Measurements from ENCODE around the gene NSUN6. TPM values are rescaled to one million over a fixed set of nuclear protein-coding genes. Genes with fewer than 3 reads are reported as not detected.
"Not testable (repeated sequence)": the region's sequence is repeated elsewhere in the genome, so short reads cannot be mapped to it uniquely, and the experiment has no call there.

NSUN6 gene
- total RNA-seq, 5 donors from 2014 or later (not counting 1 experiment from before 2014, with no cell fraction given): 24.6 to 34.5 (median 32.4) TPM

GRCh38 chr10:18571780-18572179 lies 79.6 kb downstream of the NSUN6 start:
- Histone ChIP-seq H3K27me3 (replicated peaks in 1 of 2; ENCODE audit: control insufficient read depth in 2 of 2, extremely low read depth in 1 of 2, insufficient read depth in 2 of 2, low read length in 1 of 2) (no peaks in the 10 kb centered on the region), H3K27ac (ENCODE audit: low read length) (no peak overlapping the region), H3K9me3 (peaks cover 6% of the 10 kb centered on the region), H3K4me1 (ENCODE audit: control insufficient read depth in 1 of 2, extremely low read depth in 1 of 2, insufficient read depth in 2 of 2, low read length in 2 of 2) (no peaks in the 10 kb centered on the region), H3K36me3 (ENCODE audit: control insufficient read depth in 2 of 2, extremely low read depth in 1 of 2, insufficient read depth in 1 of 2, low read length in 1 of 2) (no peaks in the 10 kb centered on the region), H3K4me3 (ENCODE audit: control insufficient read depth in 1 of 2, extremely low read depth in 1 of 2, low read length in 1 of 2) (no peak overlapping the region)
- WGBS (ENCODE audit: insufficient coverage): 100% methylated on average over 1 of the region's 1 CpG
- CTCF ChIA-PET: no interaction called here
- H3K27ac Mint-ChIP-seq: no peak overlapping the region
- DNase-seq: no peak
- H3K4me3 Mint-ChIP-seq: no peak overlapping the region
- peaks cover 0 to 6% (median 2%) of the 10 kb centered on the region in 3 donors for H3K9me3 Mint-ChIP-seq
- no peaks in the 10 kb centered on the region for H3K27me3 Mint-ChIP-seq
- POLR2A ChIA-PET: no interaction called here
- peaks cover 26% of the 10 kb centered on the region for H3K36me3 Mint-ChIP-seq
- H3K4me1 Mint-ChIP-seq: no peaks in the 10 kb centered on the region
- ATAC-seq (replicated peaks in 1 of 4): no peak

GRCh38 chr10:18571076-18571475 lies 80.3 kb downstream of the NSUN6 start:
- Histone ChIP-seq H3K4me3 (ENCODE audit: control insufficient read depth in 1 of 2, extremely low read depth in 1 of 2, low read length in 1 of 2) (no peak overlapping the region), H3K4me1 (ENCODE audit: control insufficient read depth in 1 of 2, extremely low read depth in 1 of 2, insufficient read depth in 2 of 2, low read length in 2 of 2) (no peaks in the 10 kb centered on the region), H3K27me3 (replicated peaks in 1 of 2; ENCODE audit: control insufficient read depth in 2 of 2, extremely low read depth in 1 of 2, insufficient read depth in 2 of 2, low read length in 1 of 2) (no peaks in the 10 kb centered on the region), H3K9me3 (peaks cover 8% of the 10 kb centered on the region), H3K36me3 (ENCODE audit: control insufficient read depth in 2 of 2, extremely low read depth in 1 of 2, insufficient read depth in 1 of 2, low read length in 1 of 2) (no peaks in the 10 kb centered on the region), H3K27ac (ENCODE audit: low read length) (no peak overlapping the region)
- ChIA-PET POLR2A (no interaction called here), CTCF (no interaction called here)
- DNase-seq (no peak), ATAC-seq (replicated peaks in 1 of 4) (no peak)
- no peak overlapping the region for H3K27ac Mint-ChIP-seq
- H3K9me3 Mint-ChIP-seq: peaks cover 0 to 5% (median 0%) of the 10 kb centered on the region in 3 donors
- H3K4me1 Mint-ChIP-seq: no peaks in the 10 kb centered on the region
- H3K4me3 Mint-ChIP-seq: no peak overlapping the region
- H3K36me3 Mint-ChIP-seq: peaks cover 19% of the 10 kb centered on the region
- H3K27me3 Mint-ChIP-seq: no peaks in the 10 kb centered on the region

GRCh38 chr10:18570386-18570785 lies 81.0 kb downstream of the NSUN6 start:
- H3K4me3 Mint-ChIP-seq; DNase-seq; H3K4me3 ChIP-seq (ENCODE audit: control insufficient read depth in 1 of 2, extremely low read depth in 1 of 2, low read length in 1 of 2); H3K27ac ChIP-seq (ENCODE audit: low read length); H3K27me3 ChIP-seq (replicated peaks in 1 of 2; ENCODE audit: control insufficient read depth in 2 of 2, extremely low read depth in 1 of 2, insufficient read depth in 2 of 2, low read length in 1 of 2); H3K36me3 ChIP-seq (ENCODE audit: control insufficient read depth in 2 of 2, extremely low read depth in 1 of 2, insufficient read depth in 1 of 2, low read length in 1 of 2); H3K9me3 ChIP-seq; H3K9me3 Mint-ChIP-seq; H3K27me3 Mint-ChIP-seq; H3K4me1 Mint-ChIP-seq; H3K27ac Mint-ChIP-seq; CTCF ChIA-PET; H3K4me1 ChIP-seq (ENCODE audit: control insufficient read depth in 1 of 2, extremely low read depth in 1 of 2, insufficient read depth in 2 of 2, low read length in 2 of 2); POLR2A ChIA-PET; ATAC-seq (replicated peaks in 1 of 4): not testable (repeated sequence)
- WGBS (ENCODE audit: insufficient coverage): 98% methylated on average over 2 of the region's 2 CpGs
- peaks cover 12% of the 10 kb centered on the region for H3K36me3 Mint-ChIP-seq

GRCh38 chr10:18567343-18567856 lies 84.0 kb downstream of the NSUN6 start:
- Mint-ChIP-seq H3K36me3 (no peaks in the 10 kb centered on the region), H3K27me3 (no peaks in the 10 kb centered on the region), H3K27ac (no peak overlapping the region), H3K4me3 (no peak overlapping the region), H3K4me1 (no peaks in the 10 kb centered on the region), H3K9me3 (no peaks in the 10 kb centered on the region)
- ATAC-seq (replicated peaks in 1 of 4) (no peak), DNase-seq (no peak)
- 95% methylated on average over 3 of the region's 3 CpGs for WGBS (ENCODE audit: insufficient coverage)
- Histone ChIP-seq H3K4me3 (ENCODE audit: control insufficient read depth in 1 of 2, extremely low read depth in 1 of 2, low read length in 1 of 2) (no peak overlapping the region), H3K27me3 (replicated peaks in 1 of 2; ENCODE audit: control insufficient read depth in 2 of 2, extremely low read depth in 1 of 2, insufficient read depth in 2 of 2, low read length in 1 of 2) (no peaks in the 10 kb centered on the region), H3K27ac (ENCODE audit: low read length) (no peak overlapping the region), H3K4me1 (ENCODE audit: control insufficient read depth in 1 of 2, extremely low read depth in 1 of 2, insufficient read depth in 2 of 2, low read length in 2 of 2) (no peaks in the 10 kb centered on the region), H3K9me3 (peaks cover 12% of the 10 kb centered on the region), H3K36me3 (ENCODE audit: control insufficient read depth in 2 of 2, extremely low read depth in 1 of 2, insufficient read depth in 1 of 2, low read length in 1 of 2) (no peaks in the 10 kb centered on the region)
- ChIA-PET POLR2A (no interaction called here), CTCF (no interaction called here)

- H3K36me3 Mint-ChIP-seq: no peaks in the 10 kb centered on the region
- DNase-seq (no peak), ATAC-seq (replicated peaks in 1 of 4) (no peak)
- H3K4me3 Mint-ChIP-seq: no peak overlapping the region
- peaks cover 12% of the 10 kb centered on the region for H3K9me3 ChIP-seq
- H3K27ac Mint-ChIP-seq: no peak overlapping the region
- no peaks in the 10 kb centered on the region for H3K9me3 Mint-ChIP-seq
- H3K27me3 ChIP-seq (replicated peaks in 1 of 2; ENCODE audit: control insufficient read depth in 2 of 2, extremely low read depth in 1 of 2, insufficient read depth in 2 of 2, low read length in 1 of 2): no peaks in the 10 kb centered on the region
- H3K27me3 Mint-ChIP-seq: no peaks in the 10 kb centered on the region
- no peaks in the 10 kb centered on the region for H3K36me3 ChIP-seq (ENCODE audit: control insufficient read depth in 2 of 2, extremely low read depth in 1 of 2, insufficient read depth in 1 of 2, low read length in 1 of 2)
- H3K4me1 ChIP-seq (ENCODE audit: control insufficient read depth in 1 of 2, extremely low read depth in 1 of 2, insufficient read depth in 2 of 2, low read length in 2 of 2): no peaks in the 10 kb centered on the region
- 97% methylated on average over 4 of the region's 4 CpGs for WGBS (ENCODE audit: insufficient coverage)
- ChIA-PET CTCF (no interaction called here), POLR2A (no interaction called here)
- H3K4me3 ChIP-seq (ENCODE audit: control insufficient read depth in 1 of 2, extremely low read depth in 1 of 2, low read length in 1 of 2): no peak overlapping the region
- no peaks in the 10 kb centered on the region for H3K4me1 Mint-ChIP-seq
- no peak overlapping the region for H3K27ac ChIP-seq (ENCODE audit: low read length)
Observed at GRCh38 chr10:18566177-18566576, 85.2 kb downstream of the NSUN6 start.

GRCh38 chr10:18565006-18565405 lies 86.4 kb downstream of the NSUN6 start:
- no peak overlapping the region for H3K4me3 ChIP-seq (ENCODE audit: control insufficient read depth in 1 of 2, extremely low read depth in 1 of 2, low read length in 1 of 2)
- H3K27ac Mint-ChIP-seq: no peak overlapping the region
- ChIA-PET CTCF (no interaction called here), POLR2A (no interaction called here)
- no peaks in the 10 kb centered on the region for H3K36me3 ChIP-seq (ENCODE audit: control insufficient read depth in 2 of 2, extremely low read depth in 1 of 2, insufficient read depth in 1 of 2, low read length in 1 of 2)
- DNase-seq (no peak), ATAC-seq (replicated peaks in 1 of 4) (no peak)
- H3K4me1 ChIP-seq (ENCODE audit: control insufficient read depth in 1 of 2, extremely low read depth in 1 of 2, insufficient read depth in 2 of 2, low read length in 2 of 2): no peaks in the 10 kb centered on the region
- H3K4me3 Mint-ChIP-seq: no peak overlapping the region
- H3K36me3 Mint-ChIP-seq: no peaks in the 10 kb centered on the region
- no peaks in the 10 kb centered on the region for H3K4me1 Mint-ChIP-seq
- no peaks in the 10 kb centered on the region for H3K9me3 Mint-ChIP-seq
- no peaks in the 10 kb centered on the region for H3K27me3 Mint-ChIP-seq
- H3K27ac ChIP-seq (ENCODE audit: low read length): no peak overlapping the region
- WGBS (ENCODE audit: insufficient coverage): 98% methylated on average over 5 of the region's 5 CpGs
- H3K27me3 ChIP-seq (replicated peaks in 1 of 2; ENCODE audit: control insufficient read depth in 2 of 2, extremely low read depth in 1 of 2, insufficient read depth in 2 of 2, low read length in 1 of 2): no peaks in the 10 kb centered on the region
- peaks cover 12% of the 10 kb centered on the region for H3K9me3 ChIP-seq

- Histone ChIP-seq H3K27ac (ENCODE audit: low read length) (no peak overlapping the region), H3K9me3 (peaks cover 16% of the 10 kb centered on the region), H3K4me1 (ENCODE audit: control insufficient read depth in 1 of 2, extremely low read depth in 1 of 2, insufficient read depth in 2 of 2, low read length in 2 of 2) (no peaks in the 10 kb centered on the region), H3K36me3 (ENCODE audit: control insufficient read depth in 2 of 2, extremely low read depth in 1 of 2, insufficient read depth in 1 of 2, low read length in 1 of 2) (peaks cover 0 to 2% of the 10 kb centered on the region in 2 donors), H3K27me3 (replicated peaks in 1 of 2; ENCODE audit: control insufficient read depth in 2 of 2, extremely low read depth in 1 of 2, insufficient read depth in 2 of 2, low read length in 1 of 2) (no peaks in the 10 kb centered on the region), H3K4me3 (ENCODE audit: control insufficient read depth in 1 of 2, extremely low read depth in 1 of 2, low read length in 1 of 2) (no peak overlapping the region)
- DNase-seq (no peak), ATAC-seq (replicated peaks in 1 of 4) (no peak)
- WGBS (ENCODE audit: insufficient coverage): 94% methylated on average over 5 of the region's 6 CpGs
- CTCF ChIA-PET: no interaction called here
- POLR2A ChIA-PET: no interaction called here
- no peak overlapping the region for H3K4me3 Mint-ChIP-seq
- no peaks in the 10 kb centered on the region for H3K36me3 Mint-ChIP-seq
- H3K27ac Mint-ChIP-seq: no peak overlapping the region
- H3K4me1 Mint-ChIP-seq: no peaks in the 10 kb centered on the region
- no peaks in the 10 kb centered on the region for H3K27me3 Mint-ChIP-seq
- no peaks in the 10 kb centered on the region for H3K9me3 Mint-ChIP-seq
Observed at GRCh38 chr10:18563003-18563726, 88.2 kb downstream of the NSUN6 start.
